HG03565 (cell line): ENCODE results near the gene STARD9.
"Not testable (repeated sequence)": the region's sequence is repeated elsewhere in the genome, so short reads cannot be mapped to it uniquely, and the experiment has no call there.

Experiments used
- ATAC-seq: cut with Tn5 transposase; IDR thresholded peaks from one replicate; pipeline ENCODE4 v1.9.1; 2021; ENCODE audit warnings: mild to moderate bottlenecking, moderate library complexity; ENCODE audit not compliant: unreplicated experiment

Gene STARD9

DNA sequence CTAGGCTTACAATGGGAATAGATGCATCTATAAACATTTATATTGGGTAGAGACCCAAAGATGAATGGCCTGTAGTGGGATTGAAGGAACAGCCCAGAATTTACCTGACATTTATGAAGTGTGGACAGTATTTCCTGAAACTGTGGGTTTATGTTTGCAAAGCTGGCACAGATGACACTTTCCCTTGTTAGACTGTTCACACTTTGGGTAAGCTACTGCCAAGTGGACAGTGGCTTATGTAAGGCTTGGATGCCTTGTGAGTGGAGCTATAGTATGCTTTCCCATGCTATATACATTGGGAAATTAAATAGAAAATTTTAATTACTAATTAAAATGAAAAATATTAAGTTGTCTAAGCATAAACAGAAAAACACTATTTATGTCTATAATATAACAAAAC is 48.5 kb downstream of the STARD9 start:
- ATAC-seq = no peak

DNA sequence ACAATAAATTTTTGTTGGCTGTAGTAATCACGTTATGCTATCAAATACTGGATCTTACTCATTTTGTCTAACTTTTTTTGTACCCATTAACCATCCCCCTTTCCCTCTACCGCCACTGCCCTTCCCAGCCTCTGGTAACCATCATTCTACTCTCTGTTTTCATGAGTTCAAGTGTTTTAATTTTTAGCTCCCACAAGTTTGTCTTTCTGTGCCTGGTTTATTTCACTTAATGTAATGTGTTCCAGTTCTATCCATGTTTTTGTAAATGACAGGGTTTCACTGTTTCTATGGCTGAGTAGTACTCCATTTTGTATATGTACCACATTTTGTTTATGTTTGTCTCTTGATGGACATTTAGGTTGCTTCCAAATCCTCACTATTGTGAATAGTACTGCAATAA is 52.1 kb downstream of the STARD9 start:
- no peak for ATAC-seq

DNA sequence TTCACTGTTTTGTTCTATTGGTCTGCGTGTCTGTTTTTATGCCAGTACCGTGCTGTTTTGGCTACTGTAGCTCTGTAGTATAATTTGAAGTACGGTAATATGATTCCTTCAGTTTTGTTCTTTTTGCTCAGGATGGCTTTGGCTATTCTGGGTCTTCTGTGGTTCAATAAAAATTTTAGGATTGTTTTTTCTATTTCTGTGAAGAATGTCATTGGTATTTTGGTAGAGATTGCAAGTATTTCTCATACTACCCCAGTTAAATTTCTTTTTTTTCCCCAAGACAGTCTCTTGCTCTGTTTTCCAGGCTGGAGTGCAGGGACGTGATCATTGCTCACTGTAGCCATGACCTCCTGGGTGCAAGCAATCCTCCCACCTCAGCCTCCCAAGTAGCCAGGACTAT is 53.4 kb downstream of the STARD9 start:
- no peak for ATAC-seq

- ATAC-seq = no peak
Measured at GRCh38 chr15:42632105-42632675, 56.8 kb downstream of the STARD9 start.

DNA sequence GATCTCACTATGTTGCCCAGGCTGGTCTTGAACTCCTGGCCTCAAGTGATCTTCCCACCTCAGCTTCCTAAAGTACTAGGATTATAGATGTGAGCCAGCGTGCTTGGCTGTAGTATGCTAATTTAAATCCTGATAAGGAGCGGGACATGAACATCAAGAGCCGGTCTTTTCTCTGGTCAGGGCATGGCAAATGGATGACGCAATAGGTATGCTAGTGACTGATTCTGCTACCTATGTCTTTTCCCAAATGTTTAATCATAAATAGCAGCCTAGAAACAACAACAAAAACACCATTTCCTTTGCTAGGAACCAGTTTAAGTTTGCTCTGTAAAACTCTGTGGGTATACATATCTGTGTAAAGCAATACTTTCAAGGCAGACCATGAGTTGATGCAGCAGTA is 64.7 kb downstream of the STARD9 start:
- no peak for ATAC-seq

DNA sequence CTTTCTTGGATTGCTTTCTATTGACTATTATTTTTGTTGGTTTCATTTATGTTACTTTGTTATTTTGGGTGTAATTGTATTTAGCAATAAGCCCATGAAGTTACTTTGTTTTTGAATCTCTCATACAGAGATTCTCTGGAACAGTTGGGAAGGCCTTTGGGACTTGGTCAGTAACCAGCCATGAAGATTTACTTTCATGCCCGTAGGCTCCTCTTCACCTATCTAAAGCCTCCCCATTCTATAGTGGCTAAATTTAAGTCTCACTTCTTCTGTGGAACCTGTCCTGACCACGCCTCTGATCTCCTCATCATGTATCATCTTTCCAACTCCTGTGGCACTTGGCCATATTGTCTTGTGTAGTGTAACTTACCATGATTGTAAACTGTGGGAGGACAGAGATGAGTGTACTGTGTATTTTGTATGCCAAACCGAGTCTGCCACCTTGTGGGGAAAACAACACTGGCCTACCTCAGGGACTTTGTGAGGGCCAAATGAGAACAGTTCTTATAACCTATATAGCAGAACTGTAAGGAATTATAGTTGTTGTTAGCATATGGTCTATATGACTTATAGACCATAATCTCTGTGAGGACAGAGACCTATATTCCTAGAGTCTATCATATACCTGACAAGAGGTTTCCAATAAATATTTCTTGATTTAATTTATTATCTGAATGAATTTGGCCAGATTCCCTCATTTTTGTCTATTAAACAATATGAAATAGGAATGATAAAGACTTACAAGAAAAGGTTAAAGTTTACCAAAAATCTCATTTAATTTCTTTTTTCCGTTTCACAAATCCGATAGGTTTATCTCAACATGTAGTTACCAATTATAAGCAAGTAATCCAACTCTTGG is 75.0 kb downstream of the STARD9 start:
- ATAC-seq = peak; percentile 70

- ATAC-seq = no peak
Measured at GRCh38 chr15:42665827-42666226, 90.4 kb downstream of the STARD9 start.

DNA sequence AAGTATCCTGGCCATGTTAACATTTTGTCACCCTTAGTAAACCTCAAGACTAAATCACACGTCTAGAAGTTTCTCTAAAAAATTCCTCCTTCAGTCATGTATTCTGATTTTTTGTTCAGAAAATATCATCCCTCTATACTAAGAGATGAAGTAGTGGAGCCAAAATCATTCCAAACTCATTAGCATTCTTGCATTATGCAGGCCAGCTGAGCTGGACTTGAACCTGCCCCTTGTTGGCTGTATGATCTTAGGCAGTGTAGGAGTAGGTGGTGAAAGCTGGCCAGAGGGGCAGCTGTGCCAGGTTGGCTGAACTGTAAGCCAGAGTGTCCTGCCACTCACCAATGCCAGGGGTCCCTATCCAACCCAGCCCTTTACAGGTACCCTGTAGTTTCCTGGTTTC is 92.4 kb downstream of the STARD9 start:
- ATAC-seq = no peak

DNA sequence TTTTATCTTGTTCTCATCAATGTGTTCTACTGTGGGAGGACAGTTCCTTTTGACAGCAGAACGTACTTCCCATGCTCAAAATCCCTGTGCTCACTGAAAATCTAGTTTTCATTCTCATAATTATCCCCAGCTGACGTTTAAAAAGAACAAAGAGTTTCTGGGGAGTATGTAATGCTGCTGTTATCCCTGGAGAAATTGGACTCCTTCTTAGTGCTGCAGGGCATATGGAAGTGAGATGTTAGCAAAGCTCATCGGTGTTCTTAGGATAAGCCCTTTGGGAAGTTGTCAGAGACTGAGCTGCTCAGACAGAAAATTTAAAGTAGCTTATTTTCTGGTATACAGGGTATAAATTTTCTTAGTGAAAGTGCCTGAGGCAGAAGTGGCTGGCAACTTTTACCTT is 95.0 kb downstream of the STARD9 start:
- ATAC-seq = no peak

DNA sequence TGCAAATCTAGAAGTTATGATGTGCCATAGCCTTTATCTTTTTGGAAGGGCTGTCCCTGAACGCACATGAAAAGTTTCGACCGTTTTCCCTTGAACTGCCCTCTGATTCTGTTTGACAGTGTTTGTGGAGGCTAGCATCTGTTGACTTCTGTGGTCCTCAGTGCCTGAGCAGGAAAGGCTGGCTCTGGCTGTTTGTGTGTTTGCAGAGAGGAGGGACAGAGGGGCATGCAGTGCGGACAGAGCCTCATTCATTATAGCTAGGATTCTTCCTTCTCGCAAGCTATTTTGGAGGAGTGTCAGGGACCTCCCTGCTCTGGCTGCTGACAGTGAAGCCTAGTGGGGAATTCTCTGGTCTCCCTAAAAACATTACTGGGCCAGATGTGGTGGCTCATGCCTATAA is 97.0 kb downstream of the STARD9 start:
- ATAC-seq = no peak

GRCh38 chr15:42674472-42674871 is 99.1 kb downstream of the STARD9 start:
- ATAC-seq = no peak

DNA sequence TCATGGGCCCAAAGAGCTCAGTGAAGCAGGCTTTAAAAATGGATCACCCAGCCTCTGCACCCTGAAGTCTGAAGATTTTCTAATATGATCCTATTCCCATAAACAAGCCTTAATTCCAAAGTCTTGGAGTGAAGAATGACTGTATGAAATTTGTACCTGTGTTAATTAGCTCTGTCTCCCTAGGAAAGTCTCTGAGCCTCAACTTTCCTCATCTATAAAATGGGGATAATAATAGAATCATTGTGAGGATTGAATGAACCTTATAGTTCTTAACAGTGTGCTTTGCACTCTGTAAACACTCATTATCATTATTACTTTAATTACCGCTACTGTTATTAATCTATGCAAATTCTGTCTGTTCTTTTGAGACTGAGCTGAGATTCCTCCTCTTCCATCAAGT is 99.6 kb downstream of the STARD9 start:
- no peak for ATAC-seq

DNA sequence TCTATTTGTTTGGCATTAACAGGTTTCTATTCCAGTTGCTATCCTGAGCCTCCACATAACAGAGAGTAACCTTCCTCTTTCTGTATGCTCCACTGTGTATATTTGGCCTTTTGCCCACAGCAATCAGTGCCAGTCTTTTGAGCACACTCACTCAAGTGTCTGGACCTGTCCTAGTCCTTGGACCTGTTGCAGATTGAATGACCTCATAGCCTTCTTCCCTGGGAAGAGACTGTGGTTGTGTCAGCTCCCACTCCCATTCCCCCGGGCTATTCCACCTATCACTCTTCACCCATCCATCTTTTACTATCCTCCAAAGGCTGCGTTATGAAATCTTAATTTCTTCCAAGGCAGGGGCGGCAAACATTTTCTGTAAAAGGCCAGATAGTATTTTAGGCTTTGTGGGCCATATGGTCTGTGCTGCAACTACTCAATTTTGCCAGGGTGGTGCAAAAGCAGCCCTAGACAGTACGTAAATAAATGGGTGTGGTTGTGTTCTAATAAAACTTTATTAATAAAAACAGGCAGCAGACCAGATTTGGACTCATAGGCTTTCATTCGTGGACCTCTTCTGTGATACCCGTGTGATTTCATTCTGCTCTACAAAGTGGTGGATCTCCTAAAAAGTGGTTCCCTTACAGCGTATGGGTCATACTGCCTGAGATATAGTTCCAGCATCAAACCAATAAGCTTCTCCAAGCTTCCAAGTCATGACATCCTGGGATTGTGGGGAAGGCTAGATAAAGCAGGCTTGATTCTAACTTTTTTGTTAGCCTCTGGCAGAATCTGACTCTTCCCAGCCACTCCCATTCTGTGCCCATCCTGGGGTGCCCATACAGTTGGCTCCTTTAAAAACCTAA is 104.1 kb downstream of the STARD9 start:
- ATAC-seq = no peak

DNA sequence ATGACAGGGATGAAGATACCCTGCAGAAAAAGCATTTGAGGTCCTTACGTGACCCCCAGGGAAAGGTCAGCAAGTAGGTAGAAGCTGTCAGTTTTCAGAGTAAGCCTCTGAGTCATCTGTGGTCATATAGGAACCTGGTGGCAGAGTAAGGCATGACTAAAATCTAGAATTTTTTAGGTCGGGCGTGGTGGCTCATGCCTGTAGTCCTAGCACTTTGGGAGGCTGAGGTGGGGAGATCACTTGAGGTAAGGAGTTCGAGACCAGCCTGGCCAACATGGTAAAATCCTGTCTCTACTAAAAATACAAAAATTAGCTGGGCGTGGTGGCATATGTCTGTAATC is 104.7 kb downstream of the STARD9 start:
- ATAC-seq = not testable (repeated sequence)

DNA sequence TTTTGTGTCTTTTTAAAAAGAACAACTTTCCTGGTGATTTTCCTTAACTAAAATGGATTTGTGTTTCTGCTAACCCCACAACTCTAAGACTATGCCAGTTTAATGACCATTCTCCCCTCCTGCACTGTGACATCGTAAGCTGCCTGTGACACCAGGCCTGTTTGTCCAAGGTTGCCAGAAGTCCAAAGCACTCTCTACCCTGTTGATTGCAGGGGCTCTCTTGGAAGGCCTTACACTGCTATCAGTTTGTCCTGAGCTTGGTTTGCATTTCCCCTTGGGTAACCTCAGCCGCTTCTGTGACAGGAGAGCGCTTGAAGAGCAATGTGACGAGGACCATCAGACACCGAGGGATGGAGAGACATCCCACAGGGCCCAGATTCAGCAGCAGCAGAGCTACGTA is 105.7 kb downstream of the STARD9 start:
- no peak for ATAC-seq

GRCh38 chr15:42686281-42686680 is 110.9 kb downstream of the STARD9 start:
- no peak for ATAC-seq

DNA sequence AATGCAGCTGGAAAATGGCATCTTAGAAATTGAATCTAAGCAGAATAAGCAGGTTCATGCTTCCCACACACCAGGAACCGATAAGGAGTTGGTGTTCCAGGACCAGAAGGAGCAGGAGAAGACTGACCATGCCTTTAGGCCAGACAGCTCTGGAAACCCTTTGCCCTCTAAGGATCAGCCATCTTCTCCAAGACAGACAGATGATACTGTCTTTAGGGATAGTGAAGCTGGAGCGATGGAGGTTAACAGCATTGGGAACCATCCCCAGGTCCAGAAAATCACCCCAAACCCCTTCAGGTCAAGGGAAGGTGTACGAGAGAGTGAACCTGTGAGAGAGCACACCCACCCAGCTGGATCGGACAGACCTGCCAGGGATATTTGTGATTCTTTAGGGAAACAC is 112.3 kb downstream of the STARD9 start:
- ATAC-seq = no peak

DNA sequence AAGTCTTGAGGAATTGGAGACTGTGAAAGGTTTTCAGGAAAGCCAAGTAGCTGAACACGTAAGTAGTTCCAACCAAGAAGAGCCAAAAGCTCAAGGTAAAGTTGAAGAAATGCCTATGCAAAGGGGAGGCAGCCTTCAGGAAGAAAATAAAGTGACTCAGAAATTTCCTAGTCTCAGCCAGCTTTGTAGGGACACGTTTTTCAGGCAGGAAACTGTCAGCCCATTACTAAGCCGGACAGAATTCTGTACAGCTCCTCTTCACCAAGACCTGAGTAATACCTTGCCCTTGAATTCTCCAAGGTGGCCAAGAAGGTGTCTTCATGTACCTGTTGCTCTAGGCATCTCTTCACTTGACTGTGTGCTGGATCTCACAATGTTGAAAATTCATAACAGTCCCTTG is 112.9 kb downstream of the STARD9 start:
- no peak for ATAC-seq

GRCh38 chr15:42691308-42691707 is 115.9 kb downstream of the STARD9 start:
- no peak for ATAC-seq

- ATAC-seq = no peak
Measured at GRCh38 chr15:42691770-42692169, 116.4 kb downstream of the STARD9 start.

- no peak for ATAC-seq
Measured at GRCh38 chr15:42692536-42692935, 117.1 kb downstream of the STARD9 start.

GRCh38 chr15:42692997-42693396 is 117.6 kb downstream of the STARD9 start:
- ATAC-seq = no peak
